Measurements from ENCODE around the gene XRCC3.

Gene XRCC3

DNA sequence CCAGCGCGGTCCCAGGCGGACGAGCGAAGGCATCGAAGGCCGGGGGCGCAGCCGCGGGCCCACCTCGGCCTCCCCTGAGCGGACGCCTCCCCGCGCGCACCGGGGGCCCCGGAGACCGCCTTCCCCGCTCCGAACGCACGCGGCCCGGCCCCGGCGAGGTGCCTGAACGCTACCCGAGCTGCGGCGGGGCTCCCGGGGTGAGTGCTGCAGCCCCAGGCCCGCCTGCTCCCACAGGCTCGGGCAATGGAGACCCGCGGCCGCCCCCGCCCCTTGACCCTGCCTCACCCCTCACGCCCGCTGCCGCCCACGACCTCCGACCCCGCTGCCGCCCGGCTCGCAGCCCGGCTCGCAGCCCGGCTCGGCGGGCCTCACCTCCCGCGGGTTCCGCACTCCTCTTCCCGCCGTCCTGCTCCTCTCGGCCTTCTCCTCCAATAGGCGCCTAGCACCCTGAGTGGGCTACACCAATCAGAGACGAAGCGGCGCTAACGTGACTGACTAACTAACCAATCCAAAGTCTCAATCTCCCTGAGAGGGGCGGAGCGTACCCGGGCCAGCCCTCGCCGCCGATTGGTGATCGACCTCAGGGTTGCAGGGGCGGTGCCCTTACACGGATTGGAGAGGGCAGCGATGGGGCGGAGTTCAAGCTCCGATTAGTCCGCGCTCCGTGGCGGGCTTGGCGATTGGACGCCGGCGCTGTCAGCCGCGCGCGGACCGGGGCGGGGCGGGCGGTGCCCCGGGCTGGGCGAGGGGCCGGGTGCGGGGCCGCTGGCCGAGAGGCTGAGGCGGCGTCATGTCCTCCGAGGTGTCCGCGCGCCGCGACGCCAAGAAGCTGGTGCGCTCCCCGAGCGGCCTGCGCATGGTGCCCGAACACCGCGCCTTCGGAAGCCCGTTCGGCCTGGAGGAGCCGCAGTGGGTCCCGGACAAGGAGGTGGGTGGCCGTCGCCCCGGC lies at the start of gene XRCC3, which contains the start of gene ZFYVE21:
XRCC3 (minus strand) TSS at position 400 of the 949 bp plus-strand sequence. CDS start 4,364 bp downstream, outside the sequence.
ZFYVE21 (plus strand) TSS at position 759 of the 949 bp plus-strand sequence; CDS start at position 791, 32 bp downstream.
- DNase-seq (ENCODE audit: low spot score) = peak; percentile 100

DNA sequence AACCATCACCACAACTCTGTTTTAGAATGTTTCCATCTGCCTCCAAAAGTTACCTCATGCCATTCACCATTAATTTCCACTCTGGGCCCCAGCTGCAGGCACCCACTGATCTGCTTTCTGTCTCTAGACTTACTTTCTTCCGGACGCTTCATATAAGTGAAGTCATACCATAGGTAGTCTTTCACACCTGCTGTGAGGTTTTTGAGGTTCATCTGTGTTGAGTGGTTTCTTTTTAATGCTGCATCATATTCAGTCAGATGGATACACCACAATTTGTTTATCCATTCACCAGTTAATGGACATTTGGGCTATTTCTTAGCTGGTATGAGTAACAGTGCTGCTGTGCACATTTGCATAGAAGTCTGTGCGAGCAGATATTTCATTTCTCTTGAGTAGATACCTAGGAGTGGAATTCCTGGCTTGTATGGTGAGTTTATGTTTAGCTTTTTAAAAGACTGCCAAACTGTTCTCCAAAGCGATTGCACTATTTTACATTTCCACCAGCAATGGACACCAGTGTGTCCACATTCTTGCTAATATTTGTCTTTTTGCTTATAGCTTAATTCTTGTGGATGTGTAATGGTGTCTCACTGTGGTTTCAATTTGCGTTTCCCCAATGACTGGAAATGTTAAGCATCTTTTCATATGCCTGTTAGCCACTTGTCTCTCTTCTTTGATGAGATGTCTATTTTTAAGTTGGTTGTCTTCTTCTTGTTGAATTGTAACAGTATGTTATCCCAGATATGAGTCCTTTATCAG lies 48.7 kb upstream of the XRCC3 start:
- DNase-seq (ENCODE audit: low spot score) = no peak

- DNase-seq (ENCODE audit: low spot score) = no peak
These were observed 47.3 kb upstream of the XRCC3 start for GRCh38 chr14:103762541-103762940.

GRCh38 chr14:103762036-103762435 lies 46.8 kb upstream of the XRCC3 start:
- no peak for DNase-seq (ENCODE audit: low spot score)

GRCh38 chr14:103758059-103758776 lies 43.0 kb upstream of the XRCC3 start:
- DNase-seq (ENCODE audit: low spot score) = no peak

- DNase-seq (ENCODE audit: low spot score) = peak; percentile 35
These were observed 39.8 kb upstream of the XRCC3 start for GRCh38 chr14:103755060-103755459.

DNA sequence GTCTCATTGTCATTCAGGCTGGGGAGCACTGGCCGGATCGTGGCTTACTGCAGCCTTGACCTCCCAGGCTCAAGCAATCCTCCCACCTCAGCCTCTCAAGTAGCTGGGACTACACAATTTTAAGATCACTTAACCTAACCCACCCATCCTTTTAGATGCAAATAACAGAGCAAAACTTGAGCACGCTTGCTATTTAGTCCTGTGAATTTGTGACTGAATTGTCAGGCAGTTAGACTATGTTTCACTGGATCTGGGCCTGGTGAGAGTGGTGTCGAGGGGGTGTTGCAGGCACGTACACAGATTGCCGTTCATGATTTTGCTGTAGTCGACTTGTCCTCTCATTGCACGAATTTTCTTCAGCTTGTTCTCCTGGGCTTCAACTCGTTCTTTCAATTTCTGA lies 38.5 kb upstream of the XRCC3 start:
- no peak for DNase-seq (ENCODE audit: low spot score)

- no peak for DNase-seq (ENCODE audit: low spot score)
These were observed 34.6 kb upstream of the XRCC3 start for GRCh38 chr14:103749860-103750259.

GRCh38 chr14:103749452-103749851 lies 34.2 kb upstream of the XRCC3 start:
- DNase-seq (ENCODE audit: low spot score) = peak; percentile 40

GRCh38 chr14:103748534-103748857 lies 33.2 kb upstream of the XRCC3 start:
- DNase-seq (ENCODE audit: low spot score) = no peak

GRCh38 chr14:103746701-103747100 lies 31.4 kb upstream of the XRCC3 start:
- no peak for DNase-seq (ENCODE audit: low spot score)

GRCh38 chr14:103745424-103745823 lies 30.2 kb upstream of the XRCC3 start:
- DNase-seq (ENCODE audit: low spot score) = no peak

- no peak for DNase-seq (ENCODE audit: low spot score)
These were observed 29.6 kb upstream of the XRCC3 start for GRCh38 chr14:103744621-103745395.

GRCh38 chr14:103743691-103744090 lies 28.4 kb upstream of the XRCC3 start:
- DNase-seq (ENCODE audit: low spot score) = no peak

- DNase-seq (ENCODE audit: low spot score) = no peak
These were observed 27.4 kb upstream of the XRCC3 start for GRCh38 chr14:103742499-103743255.

DNA sequence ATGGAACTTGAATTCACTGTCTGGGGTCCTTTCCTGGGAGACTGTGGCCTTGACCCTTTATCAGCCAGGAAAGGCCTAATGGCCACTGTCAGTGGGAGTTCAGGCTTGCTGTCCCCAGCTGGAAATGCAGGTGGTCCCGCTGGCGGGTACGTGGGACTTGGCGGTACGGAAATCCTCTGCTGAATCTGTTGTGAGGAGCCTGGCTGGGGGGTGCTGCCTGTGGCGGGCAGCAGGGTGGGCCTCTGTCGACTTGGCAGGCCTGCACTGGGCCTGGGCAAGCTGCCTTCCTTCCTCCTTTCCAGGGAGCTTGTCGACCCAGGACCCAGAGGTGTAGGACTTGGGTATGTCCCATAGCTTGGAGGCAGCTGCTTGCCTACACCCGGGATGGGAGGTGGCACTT lies 26.6 kb upstream of the XRCC3 start:
- no peak for DNase-seq (ENCODE audit: low spot score)

GRCh38 chr14:103740991-103741689 lies 25.9 kb upstream of the XRCC3 start:
- DNase-seq (ENCODE audit: low spot score) = peak; percentile 63

DNA sequence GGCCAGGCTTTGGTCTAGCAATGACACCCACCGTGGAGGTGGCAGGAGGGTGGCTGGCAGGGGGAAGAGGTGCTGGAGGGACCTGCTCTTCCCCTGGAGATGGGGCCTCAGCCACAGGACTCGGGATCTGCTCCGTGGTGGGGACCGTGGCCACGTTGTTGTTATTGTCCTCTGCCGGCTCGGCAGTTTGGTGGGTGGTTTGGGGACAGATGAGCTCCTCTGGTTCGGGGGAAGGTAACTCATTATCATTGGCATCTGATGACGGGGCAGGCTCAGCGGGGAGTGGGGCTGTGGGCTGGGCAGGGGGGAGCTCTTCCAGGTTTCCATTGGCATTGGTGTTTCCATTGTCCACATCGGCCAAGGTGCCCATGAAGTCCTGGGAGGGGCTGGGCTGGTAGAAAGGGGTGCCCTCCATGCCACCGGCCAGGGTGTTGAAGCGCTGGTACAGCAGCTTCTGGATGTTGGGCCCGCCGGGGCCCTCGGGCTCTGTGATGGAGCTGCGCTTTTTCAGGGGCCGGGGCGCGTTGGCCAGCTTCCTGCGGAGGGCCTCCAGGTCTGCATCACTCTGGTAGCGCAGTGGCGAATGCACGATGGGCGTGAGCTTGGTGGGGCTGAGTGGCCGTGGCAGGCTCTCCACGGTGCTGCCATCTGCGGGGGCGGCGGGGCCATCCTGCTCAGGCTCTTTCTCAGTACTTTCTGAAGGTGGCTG lies 24.7 kb upstream of the XRCC3 start:
- DNase-seq (ENCODE audit: low spot score) = no peak

- no peak for DNase-seq (ENCODE audit: low spot score)
These were observed 24.2 kb upstream of the XRCC3 start for GRCh38 chr14:103739466-103739792.
